Astrocyte (in vitro differentiated cells and primary cell): ENCODE measurements around the gene CITED1. TPM values are rescaled to one million over a fixed set of nuclear protein-coding genes. Genes with fewer than 3 reads are reported as not detected.
A peak's percentile ranks its signal among the peaks of the same experiment; 100 is the strongest.

Experiments used
- DNase-seq: peaks from one replicate; pipeline ENCODE4 v3.0.0-alpha.2; 2010; ENCODE audit warnings: low read depth
- FAIRE-seq: peaks from 2 replicates; lab custom pipeline; 2011; peaks lifted over from hg19 to GRCh38; lab: Jason Lieb, UNC
- H2AFZ ChIP-seq: 2 replicates; pipeline ENCODE4 v1.6.0; 2012; ENCODE audit warnings: low read depth, low read length, inconsistent platforms
- H3K27ac ChIP-seq: 2 replicates; pipeline ENCODE4 v1.5.1; 2011; ENCODE audit warnings: low read depth, low read length, inconsistent platforms
- H3K27me3 ChIP-seq: 2 replicates; pipeline ENCODE4 v1.6.0; 2011; ENCODE audit warnings: low read length, inconsistent platforms; ENCODE audit not compliant: insufficient read depth
- H3K36me3 ChIP-seq: 2 replicates; pipeline ENCODE4 v1.5.1; 2011; ENCODE audit warnings: low read length, inconsistent platforms; ENCODE audit not compliant: insufficient read depth
- H3K4me1 ChIP-seq: 2 replicates; pipeline ENCODE4 v1.5.1; 2011; ENCODE audit warnings: low read length, inconsistent platforms; ENCODE audit not compliant: insufficient read depth
- H3K4me2 ChIP-seq: 2 replicates; pipeline ENCODE4 v1.6.0; 2012; ENCODE audit warnings: low read length, inconsistent platforms
- H3K4me3 ChIP-seq: 2 replicates; pipeline ENCODE4 v1.5.1; 2011; ENCODE audit warnings: low read depth, mild to moderate bottlenecking, low read length, inconsistent platforms; ENCODE audit not compliant: insufficient read depth
- H3K79me2 ChIP-seq: 2 replicates; pipeline ENCODE4 v1.6.0; 2012; ENCODE audit warnings: mild to moderate bottlenecking, low read length, inconsistent platforms; ENCODE audit not compliant: insufficient read depth
- H3K9ac ChIP-seq: 2 replicates; pipeline ENCODE4 v1.6.0; 2012; ENCODE audit warnings: mild to moderate bottlenecking, low read length, inconsistent platforms
- H3K9me3 ChIP-seq: 2 replicates; pipeline ENCODE4 v1.5.1; 2012; ENCODE audit warnings: low read depth, mild to moderate bottlenecking, low read length, inconsistent platforms; ENCODE audit not compliant: insufficient read depth
- H4K20me1 ChIP-seq: 2 replicates; pipeline ENCODE4 v1.6.0; 2012; ENCODE audit warnings: low read length, inconsistent platforms; ENCODE audit not compliant: insufficient read depth
- H3K27ac Mint-ChIP-seq: one replicate; pipeline ENCODE4 v1.8.0; 2021; ENCODE audit warnings: mild to moderate bottlenecking, mixed read lengths; ENCODE audit not compliant: unreplicated experiment
- H3K27me3 Mint-ChIP-seq: one replicate; pipeline ENCODE4 v1.8.0; 2021; ENCODE audit warnings: low read depth, mixed read lengths; ENCODE audit not compliant: unreplicated experiment
- H3K36me3 Mint-ChIP-seq: one replicate; pipeline ENCODE4 v1.8.0; 2021; ENCODE audit warnings: low read depth, mixed read lengths; ENCODE audit not compliant: unreplicated experiment
- H3K4me1 Mint-ChIP-seq: one replicate; pipeline ENCODE4 v1.8.0; 2021; ENCODE audit warnings: low read depth, mixed read lengths; ENCODE audit not compliant: unreplicated experiment
- H3K4me3 Mint-ChIP-seq: one replicate; pipeline ENCODE4 v1.8.0; 2021; ENCODE audit warnings: mild to moderate bottlenecking, moderate library complexity, mixed read lengths; ENCODE audit not compliant: unreplicated experiment
- H3K9me3 Mint-ChIP-seq: one replicate; pipeline ENCODE4 v1.8.0; 2021; ENCODE audit warnings: mild to moderate bottlenecking, mixed read lengths; ENCODE audit not compliant: unreplicated experiment
- CTCF ChIP-seq: IDR thresholded peaks from 2 replicates; pipeline ENCODE4 v1.5.1; 2011; ENCODE audit warnings: low read depth, mild to moderate bottlenecking, inconsistent platforms, low read length, moderate library complexity; ENCODE audit not compliant: insufficient read depth
- EZH2 ChIP-seq: IDR thresholded peaks from 2 replicates; pipeline ENCODE4 v1.6.1; 2012; ENCODE audit warnings: mild to moderate bottlenecking, low read length, inconsistent platforms; ENCODE audit not compliant: insufficient read depth
- total RNA-seq: library from RNA; stranded (reverse); gene quantifications from 2 replicates; pipeline ENCODE4 v1.2.1, GENCODE V29; 2021

Gene CITED1
- total RNA-seq, 1 donor from 2014 or later = not detected

GRCh38 chrX:72295745-72296144 lies 10.0 kb downstream of the CITED1 start:
- H3K79me2 ChIP-seq = no peaks in the 10 kb centered on the region
- Mint-ChIP-seq H3K36me3 (no peaks in the 10 kb centered on the region), H3K27me3 (peaks cover 24% of the 10 kb centered on the region), H3K4me3 (no peak overlapping the region), H3K9me3 (no peaks in the 10 kb centered on the region), H3K27ac (no peak overlapping the region), H3K4me1 (no peaks in the 10 kb centered on the region)
- H2AFZ ChIP-seq = no peak overlapping the region
- H3K36me3 ChIP-seq = no peaks in the 10 kb centered on the region
- H3K9ac ChIP-seq = no peak overlapping the region
- no peak for TF ChIP-seq CTCF
- no peak for TF ChIP-seq EZH2
- H3K4me1 ChIP-seq = no peaks in the 10 kb centered on the region
- DNase-seq = no peak
- H3K4me2 ChIP-seq = no peak overlapping the region
- H3K4me3 ChIP-seq = no peak overlapping the region
- no peaks in the 10 kb centered on the region for H4K20me1 ChIP-seq
- peaks cover 7% of the 10 kb centered on the region for H3K27me3 ChIP-seq
- FAIRE-seq = no peak
- no peaks in the 10 kb centered on the region for H3K9me3 ChIP-seq
- no peak overlapping the region for H3K27ac ChIP-seq

- Histone ChIP-seq H3K9me3 (no peaks in the 10 kb centered on the region), H4K20me1 (no peaks in the 10 kb centered on the region), H3K27me3 (peaks cover 3% of the 10 kb centered on the region), H3K4me3 (no peak overlapping the region), H3K4me1 (no peaks in the 10 kb centered on the region), H3K4me2 (no peak overlapping the region), H2AFZ (no peak overlapping the region), H3K79me2 (no peaks in the 10 kb centered on the region), H3K27ac (no peak overlapping the region), H3K9ac (no peak overlapping the region), H3K36me3 (no peaks in the 10 kb centered on the region)
- TF ChIP-seq CTCF = no peak
- TF ChIP-seq EZH2 = no peak
- Mint-ChIP-seq H3K36me3 (no peaks in the 10 kb centered on the region), H3K4me3 (no peak overlapping the region), H3K9me3 (no peaks in the 10 kb centered on the region), H3K27me3 (peaks cover 13% of the 10 kb centered on the region), H3K27ac (no peak overlapping the region), H3K4me1 (no peaks in the 10 kb centered on the region)
- DNase-seq (no peak), FAIRE-seq (peak; percentile 64)
These were observed 11.2 kb downstream of the CITED1 start for GRCh38 chrX:72294497-72294896.

- H3K36me3 Mint-ChIP-seq = no peaks in the 10 kb centered on the region
- H3K9me3 Mint-ChIP-seq = no peaks in the 10 kb centered on the region
- TF ChIP-seq CTCF (no peak), EZH2 (no peak)
- no peak overlapping the region for H3K4me3 Mint-ChIP-seq
- H3K4me1 Mint-ChIP-seq = peaks cover 5% of the 10 kb centered on the region
- no peaks in the 10 kb centered on the region for H3K27me3 Mint-ChIP-seq
- Histone ChIP-seq H3K36me3 (no peaks in the 10 kb centered on the region), H3K79me2 (no peaks in the 10 kb centered on the region), H3K27me3 (no peaks in the 10 kb centered on the region), H3K4me2 (no peak overlapping the region), H2AFZ (no peak overlapping the region), H3K4me1 (peaks cover 4% of the 10 kb centered on the region), H4K20me1 (no peaks in the 10 kb centered on the region), H3K9ac (no peak overlapping the region), H3K27ac (no peak overlapping the region), H3K4me3 (no peak overlapping the region), H3K9me3 (no peaks in the 10 kb centered on the region)
- no peak for FAIRE-seq
- H3K27ac Mint-ChIP-seq = no peak overlapping the region
- DNase-seq = no peak
These were observed 23.4 kb downstream of the CITED1 start for GRCh38 chrX:72282302-72282701.
